Hematopoietic multipotent progenitor cell treated with erythropoietin and hydrocortisone succinate and interleukin-3 and kit ligand, for 17 days (in vitro differentiated cells): ENCODE data around the gene VIPAS39.

ENCODE experiments used
- DNase-seq: peaks from one replicate; pipeline ENCODE4 v3.0.0-alpha.2; 2015; ENCODE audit warnings: low spot score

Gene VIPAS39

GRCh38 chr14:77457522-77458248, at the start of gene VIPAS39, which contains the start of gene AHSA1:
Gene VIPAS39 (minus strand): TSS chr14:77457601. CDS start chr14:77454102, 3,499 bp downstream.
Gene AHSA1 (plus strand): TSS chr14:77458093. CDS start chr14:77458190, 97 bp downstream.
- peak; percentile 98 for DNase-seq

- DNase-seq, result no peak
Measured at GRCh38 chr14:77505031-77505430, 47.6 kb upstream of the VIPAS39 start.

- no peak for DNase-seq
Measured at GRCh38 chr14:77503138-77503537, 45.7 kb upstream of the VIPAS39 start.

GRCh38 chr14:77502109-77502782, 44.8 kb upstream of the VIPAS39 start:
- DNase-seq, result no peak

- no peak for DNase-seq
Measured at GRCh38 chr14:77498984-77499527, 41.7 kb upstream of the VIPAS39 start.

- DNase-seq, result no peak
Measured at GRCh38 chr14:77498120-77498979, 40.9 kb upstream of the VIPAS39 start, which contains the start of gene ISM2. Gene ISM2 (minus strand): TSS chr14:77498816. CDS start chr14:77498793, 23 bp downstream.

GRCh38 chr14:77495334-77495733, 37.9 kb upstream of the VIPAS39 start:
- DNase-seq, result no peak

- DNase-seq, result no peak
Measured at GRCh38 chr14:77491056-77491455, 33.7 kb upstream of the VIPAS39 start.

- DNase-seq, result no peak
Measured at GRCh38 chr14:77490347-77490986, 33.1 kb upstream of the VIPAS39 start.

- DNase-seq, result no peak
Measured at GRCh38 chr14:77489041-77489440, 31.6 kb upstream of the VIPAS39 start.

GRCh38 chr14:77488558-77488957, 31.2 kb upstream of the VIPAS39 start:
- DNase-seq, result no peak

GRCh38 chr14:77485901-77486678, 28.7 kb upstream of the VIPAS39 start:
- DNase-seq, result no peak

GRCh38 chr14:77485256-77485655, 27.9 kb upstream of the VIPAS39 start:
- no peak for DNase-seq

- DNase-seq, result no peak
Measured at GRCh38 chr14:77482422-77482821, 25.0 kb upstream of the VIPAS39 start.

GRCh38 chr14:77478796-77479195, 21.4 kb upstream of the VIPAS39 start:
- no peak for DNase-seq

GRCh38 chr14:77478029-77478428, 20.6 kb upstream of the VIPAS39 start:
- no peak for DNase-seq

GRCh38 chr14:77475432-77476115, 18.2 kb upstream of the VIPAS39 start:
- no peak for DNase-seq

- DNase-seq, result no peak
Measured at GRCh38 chr14:77474479-77475177, 17.2 kb upstream of the VIPAS39 start.

GRCh38 chr14:77473921-77474320, 16.5 kb upstream of the VIPAS39 start:
- DNase-seq, result no peak
